Fibroblast of mammary gland (primary cell): ENCODE data around the gene APOA4.

ENCODE experiments used
- DNase-seq: peaks from one replicate; pipeline ENCODE4 v3.0.0-alpha.2; 2010; ENCODE audit warnings: low read depth
- H3K4me3 ChIP-seq: 2 replicates; pipeline ENCODE4 v1.5.1; 2011; ENCODE audit warnings: low read depth, mild to moderate bottlenecking, low read length, moderate library complexity; ENCODE audit not compliant: control insufficient read depth
- CTCF ChIP-seq: conservative IDR thresholded peaks from 2 replicates; pipeline ENCODE4 v1.5.1; 2011; ENCODE audit warnings: low read depth, low read length, inconsistent platforms; ENCODE audit not compliant: control insufficient read depth, insufficient read depth

The APOA4 gene

GRCh38 chr11:116851626-116852025, 28.5 kb upstream of the APOA4 start:
- H3K4me3 ChIP-seq, result no peak overlapping the region
- no peak for TF ChIP-seq CTCF
- DNase-seq, result peak; percentile 23

GRCh38 chr11:116849486-116849885, 26.4 kb upstream of the APOA4 start:
- no peak for DNase-seq
- H3K4me3 ChIP-seq, result no peak overlapping the region
- TF ChIP-seq CTCF, result no peak

GRCh38 chr11:116849060-116849459, 26.0 kb upstream of the APOA4 start:
- no peak for TF ChIP-seq CTCF
- no peak for DNase-seq
- no peak overlapping the region for H3K4me3 ChIP-seq

- no peak for TF ChIP-seq CTCF
- no peak for DNase-seq
- no peak overlapping the region for H3K4me3 ChIP-seq
Observed at GRCh38 chr11:116847612-116848011, 24.5 kb upstream of the APOA4 start.

- H3K4me3 ChIP-seq, result no peak overlapping the region
- no peak for DNase-seq
- no peak for TF ChIP-seq CTCF
Observed at GRCh38 chr11:116844722-116845121, 21.6 kb upstream of the APOA4 start.

- TF ChIP-seq CTCF, result no peak
- H3K4me3 ChIP-seq, result no peak overlapping the region
- DNase-seq, result no peak
Observed at GRCh38 chr11:116843661-116844060, 20.6 kb upstream of the APOA4 start.

GRCh38 chr11:116842909-116843308, 19.8 kb upstream of the APOA4 start:
- no peak for DNase-seq
- no peak overlapping the region for H3K4me3 ChIP-seq
- no peak for TF ChIP-seq CTCF
